HG03378 (cell line): ENCODE data around the gene CUL3.
"Not testable (repeated sequence)": the region's sequence is repeated elsewhere in the genome, so short reads cannot be mapped to it uniquely, and the experiment has no call there.

ENCODE experiments used
- ATAC-seq: cut with Tn5 transposase; IDR thresholded peaks from one replicate; pipeline ENCODE4 v1.9.1; 2021; ENCODE audit warnings: mild to moderate bottlenecking, moderate library complexity; ENCODE audit not compliant: unreplicated experiment

The CUL3 gene

GRCh38 chr2:224485081-224486014 is 99.8 kb downstream of the CUL3 start:
- ATAC-seq, result not testable (repeated sequence)

DNA sequence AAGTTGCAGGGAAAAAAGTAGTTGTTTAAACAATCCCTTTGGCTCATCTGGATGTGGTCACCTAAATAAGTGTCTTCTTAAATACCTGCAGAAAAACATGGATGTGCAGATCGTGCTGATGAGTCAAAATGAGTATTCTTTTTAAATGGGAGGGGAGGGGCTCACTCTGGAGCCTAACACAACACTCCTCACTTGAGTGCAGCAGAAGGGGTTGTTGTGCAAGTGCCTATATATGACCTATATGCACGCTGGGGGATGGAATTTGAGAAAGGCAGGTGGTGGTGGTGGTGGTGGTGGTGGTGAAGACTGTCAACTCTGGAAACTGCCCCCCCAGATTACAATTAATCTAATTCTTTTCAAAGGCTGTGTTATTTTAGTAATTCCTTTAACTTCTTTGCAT is 105.3 kb downstream of the CUL3 start:
- ATAC-seq, result no peak

- no peak for ATAC-seq
These were observed 112.3 kb downstream of the CUL3 start for GRCh38 chr2:224472827-224473226.

GRCh38 chr2:224472137-224472536 is 113.0 kb downstream of the CUL3 start:
- no peak for ATAC-seq

DNA sequence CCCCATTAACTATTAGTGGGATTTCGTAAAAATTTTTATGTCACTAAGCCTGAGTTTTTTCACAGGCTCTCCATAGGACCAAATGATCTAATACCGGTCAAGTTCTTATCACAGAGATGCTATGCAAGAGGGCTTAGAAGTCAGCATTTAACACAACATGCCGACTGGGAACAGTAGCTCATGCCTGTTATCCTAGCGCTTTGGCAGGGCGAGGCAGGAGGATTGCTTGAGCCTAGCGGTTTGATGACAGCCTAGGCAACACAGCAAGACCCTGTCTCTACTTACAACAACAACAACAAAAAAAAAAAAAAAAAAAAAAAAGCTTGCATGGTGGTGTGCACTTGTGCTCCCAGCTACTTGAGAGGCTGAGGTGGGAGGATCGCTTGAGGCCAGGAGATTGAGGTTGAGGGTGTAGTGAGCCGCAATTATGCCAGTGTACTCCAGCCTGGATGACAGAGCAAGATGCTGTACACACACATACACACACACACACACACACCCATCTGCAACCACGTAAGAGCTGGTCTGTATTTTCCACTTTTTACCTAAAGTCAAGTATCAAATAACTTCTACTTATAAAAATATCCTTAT is 115.7 kb downstream of the CUL3 start:
- no peak for ATAC-seq

- ATAC-seq, result no peak
These were observed 118.8 kb downstream of the CUL3 start for GRCh38 chr2:224466304-224466895.

DNA sequence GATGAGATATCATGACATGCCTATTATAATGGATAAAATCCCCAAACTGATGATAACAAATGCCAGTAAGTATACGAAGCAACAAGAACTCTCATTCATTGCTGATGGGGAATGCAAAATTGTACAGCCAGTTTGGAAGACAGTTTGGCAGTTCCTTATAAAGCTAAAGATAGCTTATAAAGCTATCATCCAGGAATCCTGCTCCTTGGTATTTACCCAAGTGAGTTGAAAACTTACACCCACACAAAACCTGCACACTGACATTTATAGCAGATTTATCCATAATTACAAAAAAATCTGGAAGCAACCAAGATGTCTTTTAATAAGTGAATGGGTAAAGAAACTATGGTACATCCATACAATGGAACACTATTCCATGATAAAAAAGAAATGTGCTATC is 123.8 kb downstream of the CUL3 start:
- no peak for ATAC-seq

- no peak for ATAC-seq
These were observed 127.6 kb downstream of the CUL3 start for GRCh38 chr2:224457408-224458096.

DNA sequence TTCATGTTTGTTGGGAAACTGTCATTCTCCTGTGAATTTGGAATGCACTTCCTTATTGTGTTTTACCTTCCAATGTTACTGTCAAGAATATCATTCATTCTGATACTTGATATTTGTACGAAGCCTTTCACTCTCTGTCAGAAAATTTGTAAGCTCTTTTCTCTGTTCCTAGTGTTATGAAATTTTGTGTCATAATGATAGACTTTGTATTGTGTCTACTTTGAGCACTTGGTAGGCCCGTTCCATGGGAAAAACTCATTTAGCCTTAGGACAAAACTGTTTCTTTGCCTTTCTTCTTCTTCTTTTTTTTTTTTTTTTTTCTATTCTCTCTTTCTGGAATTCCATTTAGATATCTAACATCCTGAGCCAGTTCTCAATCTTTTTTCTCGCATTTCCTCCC is 131.3 kb downstream of the CUL3 start:
- ATAC-seq, result no peak

- no peak for ATAC-seq
These were observed 135.7 kb downstream of the CUL3 start for GRCh38 chr2:224449212-224450147.

- ATAC-seq, result no peak
These were observed 136.9 kb downstream of the CUL3 start for GRCh38 chr2:224448236-224448635.

- no peak for ATAC-seq
These were observed 140.4 kb downstream of the CUL3 start for GRCh38 chr2:224444783-224445182.

DNA sequence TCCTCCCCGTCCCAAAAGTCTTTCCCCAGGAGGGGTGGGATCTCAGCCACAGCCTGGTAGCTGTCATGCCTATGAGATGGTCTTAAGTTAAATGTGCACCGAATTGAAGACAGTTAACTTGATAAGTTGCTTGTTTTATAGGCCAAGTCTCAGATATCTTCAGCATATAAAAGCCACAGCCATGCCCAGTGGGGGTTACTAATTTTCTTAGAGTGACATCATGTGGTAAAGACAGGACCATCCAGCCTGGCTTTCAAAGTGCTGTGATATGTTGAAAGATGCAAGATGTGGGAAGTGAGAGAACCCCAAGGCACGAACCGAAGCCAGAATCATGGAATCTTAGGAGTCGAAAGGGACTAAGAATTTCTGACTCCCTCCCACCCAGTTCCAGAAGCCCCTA is 141.1 kb downstream of the CUL3 start:
- no peak for ATAC-seq

- no peak for ATAC-seq
These were observed 142.8 kb downstream of the CUL3 start for GRCh38 chr2:224442071-224442967.

GRCh38 chr2:224440988-224441387 is 144.2 kb downstream of the CUL3 start:
- no peak for ATAC-seq

DNA sequence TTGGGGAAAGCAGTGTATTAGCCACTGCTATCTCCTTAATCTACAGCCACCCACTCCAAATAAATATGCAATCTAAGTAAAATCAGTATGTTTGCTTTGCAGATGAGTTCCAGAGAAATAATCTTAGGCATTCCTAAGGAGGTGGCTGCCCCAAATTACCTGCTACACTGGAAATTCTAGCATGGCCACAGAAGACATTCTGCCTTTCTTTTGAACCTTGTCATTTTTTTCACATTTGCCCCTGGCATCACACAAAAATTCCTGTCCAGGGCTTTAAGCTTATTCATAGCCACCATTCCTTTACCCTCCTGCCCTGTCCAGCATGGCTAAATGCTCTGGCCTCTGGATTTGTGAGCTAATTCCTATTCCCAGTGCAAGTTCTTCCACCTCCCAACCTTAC is 146.4 kb downstream of the CUL3 start:
- no peak for ATAC-seq

GRCh38 chr2:224436634-224437033 is 148.5 kb downstream of the CUL3 start:
- ATAC-seq, result no peak

DNA sequence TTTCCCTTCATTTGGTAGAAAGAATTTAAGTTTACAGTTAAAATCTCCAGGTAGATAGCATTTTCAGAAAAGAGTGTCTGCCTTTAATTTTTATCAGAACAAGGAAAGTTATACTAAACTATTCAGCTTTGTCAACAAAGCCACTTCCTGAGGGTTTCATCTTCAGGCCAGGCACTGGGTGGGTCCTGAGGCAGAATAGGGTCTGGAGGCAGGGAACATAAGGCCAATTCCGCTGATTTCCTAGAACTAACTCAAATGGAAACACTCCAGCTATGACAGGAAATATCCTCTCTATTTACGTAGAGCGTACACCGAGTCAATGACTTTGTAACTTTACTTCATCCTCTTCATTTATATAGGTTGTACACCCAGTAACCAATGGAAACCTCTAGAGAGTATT is 150.5 kb downstream of the CUL3 start:
- no peak for ATAC-seq

DNA sequence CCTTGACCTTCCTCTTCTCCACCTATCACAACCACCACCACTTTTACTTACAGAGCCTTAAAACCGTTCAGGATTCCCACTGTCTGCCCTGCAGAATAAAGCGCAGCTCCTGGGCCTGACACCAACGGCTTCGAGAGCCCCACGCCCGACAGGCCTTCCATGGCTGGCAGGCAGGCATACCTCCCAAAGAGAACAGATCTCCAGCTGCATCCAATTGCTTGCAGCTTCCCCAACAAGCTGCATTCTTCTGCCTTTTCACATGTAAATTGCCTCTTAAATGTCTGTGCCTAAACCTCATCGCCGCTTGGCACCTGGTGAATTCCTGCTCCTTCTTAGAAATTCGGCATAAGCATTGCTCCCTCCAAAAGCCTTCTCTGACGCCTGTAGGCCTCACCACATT is 151.7 kb downstream of the CUL3 start:
- ATAC-seq, result no peak
